CD4-positive, alpha-beta T cell treated with Interleukin-15 for 4 hours (primary cell): ENCODE measurements around the gene OVCA2.

Experiments used
- DNase-seq: peaks from one replicate; pipeline ENCODE4 v3.0.0-alpha.2; 2020; ENCODE audit warnings: low spot score

The OVCA2 gene

GRCh38 chr17:2054512-2055291 lies 12.9 kb downstream of the OVCA2 start, which contains the start of gene HIC1:
TSS of gene HIC1 (plus strand) at chr17:2055103. CDS start at chr17:2056691, 1,588 bp downstream.
- peak; percentile 77 for DNase-seq

- no peak for DNase-seq
Observed at GRCh38 chr17:2055292-2056205, 13.7 kb downstream of the OVCA2 start.

GRCh38 chr17:2056206-2057174 lies 14.7 kb downstream of the OVCA2 start:
- DNase-seq: peak; percentile 47

- no peak for DNase-seq
Observed at GRCh38 chr17:2057175-2057759, 15.4 kb downstream of the OVCA2 start.

GRCh38 chr17:2057760-2058585 lies 16.2 kb downstream of the OVCA2 start:
- no peak for DNase-seq

- DNase-seq: peak; percentile 49
Observed at GRCh38 chr17:2058586-2059546, 17.0 kb downstream of the OVCA2 start.

GRCh38 chr17:2059547-2060384 lies 17.9 kb downstream of the OVCA2 start:
- no peak for DNase-seq

- no peak for DNase-seq
Observed at GRCh38 chr17:2060385-2060658, 18.5 kb downstream of the OVCA2 start.

GRCh38 chr17:2060681-2061440 lies 19.0 kb downstream of the OVCA2 start:
- DNase-seq: no peak

GRCh38 chr17:2061441-2061958 lies 19.7 kb downstream of the OVCA2 start:
- DNase-seq: no peak

GRCh38 chr17:2062571-2063183 lies 20.9 kb downstream of the OVCA2 start:
- DNase-seq: no peak

- no peak for DNase-seq
Observed at GRCh38 chr17:2063261-2064146, 21.7 kb downstream of the OVCA2 start.

- DNase-seq: no peak
Observed at GRCh38 chr17:2064147-2064489, 22.3 kb downstream of the OVCA2 start.

GRCh38 chr17:2064520-2064971 lies 22.7 kb downstream of the OVCA2 start:
- no peak for DNase-seq

GRCh38 chr17:2064980-2065785 lies 23.4 kb downstream of the OVCA2 start:
- DNase-seq: peak; percentile 38
